T-helper 1 cell treated with Interleukin-12 subunit alpha and Interleukin-12 subunit beta and Interleukin-4 antibody, amounts not matched to agents 30 ng/mL and 1 ng/mL, for 36 hours (primary cell): ENCODE data around the gene LHX3. TPM values are rescaled to one million over a fixed set of nuclear protein-coding genes. Genes with fewer than 3 reads are reported as not detected.

Experiments used
- intact Hi-C: fragments of 100-400 bp; cut with micrococcal nuclease; formaldehyde crosslinking; loops from one replicate; pipeline ENCODE4 v1.15.1; 2024
- total RNA-seq: library from RNA; stranded (reverse); gene quantifications from 2 replicates; pipeline ENCODE4 v1.2.3, GENCODE V29; 2022

Gene LHX3
- not detected in 2 replicates for total RNA-seq

DNA sequence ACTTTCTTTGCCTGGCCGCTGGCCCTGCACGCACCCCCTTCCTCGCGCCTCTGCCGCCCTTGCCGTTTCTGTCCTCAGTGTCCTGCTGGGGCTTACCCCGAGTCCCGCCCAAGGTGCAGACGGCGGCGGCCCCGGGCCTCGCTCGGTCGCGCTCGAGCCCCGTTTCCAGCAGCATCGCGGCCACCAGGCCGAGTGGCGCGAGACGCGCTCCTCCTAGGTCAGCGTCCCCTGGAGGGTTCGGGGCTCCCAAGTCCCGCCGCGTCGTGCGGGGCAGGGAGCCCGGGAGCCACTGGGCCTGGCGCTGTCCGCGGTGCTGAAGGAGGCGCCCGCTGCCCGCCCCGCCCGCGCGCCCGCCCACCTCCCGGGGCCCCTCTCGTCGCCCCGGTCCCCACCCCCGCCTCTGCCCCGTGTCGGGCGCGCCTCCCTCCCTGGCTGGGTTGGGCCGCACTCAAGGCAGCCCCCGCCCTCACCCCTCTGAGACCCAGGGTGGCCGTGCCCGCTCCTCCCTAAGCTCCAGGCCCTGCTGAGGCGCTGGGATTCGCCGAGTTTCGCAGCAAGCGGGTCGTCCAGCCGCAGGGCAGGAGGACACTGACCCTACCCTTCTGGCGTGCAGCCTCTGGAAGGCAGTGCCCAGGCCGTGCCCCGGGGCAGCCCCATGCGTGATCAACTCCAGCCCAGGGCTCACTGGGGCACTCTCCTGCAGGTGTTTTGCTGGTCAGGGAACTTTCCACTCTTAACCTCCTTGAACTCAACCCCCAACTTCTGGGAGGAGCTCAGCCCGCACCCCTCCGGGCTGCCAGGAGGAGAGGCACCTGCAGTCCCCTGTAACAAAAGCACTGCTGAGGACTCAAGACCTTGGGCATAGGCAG, at the start of gene LHX3:
TSS of gene LHX3 (minus strand) at position 291 of the 869 bp plus-strand sequence. CDS start at position 175, 116 bp downstream.
- intact Hi-C loops, result no loop called here

- intact Hi-C loops, result no loop called here
Measured at GRCh38 chr9:136253246-136254130, 48.6 kb upstream of the LHX3 start.

DNA sequence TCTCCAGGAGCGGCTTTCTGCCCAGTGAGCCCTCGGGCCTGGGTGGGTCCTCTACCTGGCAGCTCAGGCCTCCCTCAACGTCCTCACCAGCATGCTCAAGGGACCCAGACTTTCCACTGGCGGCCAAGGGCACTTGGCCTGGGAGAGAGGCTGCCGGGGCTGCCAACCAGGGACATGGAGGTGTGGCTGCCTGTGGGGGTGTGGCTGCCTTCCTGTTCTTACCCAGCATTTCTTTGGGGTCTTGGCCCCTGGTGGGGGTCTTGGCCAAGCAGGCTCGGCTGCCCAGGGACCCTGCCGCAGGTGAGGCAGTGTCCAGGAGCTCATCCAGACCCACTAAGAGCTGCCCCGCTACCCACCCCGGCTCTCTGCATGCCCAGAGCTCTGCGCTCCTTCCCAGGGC, 47.9 kb upstream of the LHX3 start:
- intact Hi-C loops, result no loop called here

DNA sequence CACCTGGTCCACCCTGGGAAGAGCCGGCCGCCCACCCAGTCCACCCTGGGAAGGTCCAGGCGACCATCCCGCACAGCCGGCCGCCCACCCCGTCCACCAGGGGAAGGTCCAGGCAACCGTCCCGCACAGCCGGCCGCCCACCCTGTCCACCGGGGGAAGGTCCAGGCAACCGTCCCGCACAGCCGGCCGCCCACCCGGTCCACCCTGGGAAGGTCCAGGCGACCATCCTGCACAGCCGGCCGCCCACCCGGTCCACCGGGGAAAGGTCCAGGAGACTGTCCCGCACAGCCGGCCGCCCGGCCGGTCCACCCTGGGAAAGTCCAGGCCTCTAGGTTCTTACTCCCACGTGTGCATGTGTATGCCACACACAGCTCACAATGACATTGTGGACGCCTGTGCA, 47.4 kb upstream of the LHX3 start:
- intact Hi-C loops, result no loop called here

DNA sequence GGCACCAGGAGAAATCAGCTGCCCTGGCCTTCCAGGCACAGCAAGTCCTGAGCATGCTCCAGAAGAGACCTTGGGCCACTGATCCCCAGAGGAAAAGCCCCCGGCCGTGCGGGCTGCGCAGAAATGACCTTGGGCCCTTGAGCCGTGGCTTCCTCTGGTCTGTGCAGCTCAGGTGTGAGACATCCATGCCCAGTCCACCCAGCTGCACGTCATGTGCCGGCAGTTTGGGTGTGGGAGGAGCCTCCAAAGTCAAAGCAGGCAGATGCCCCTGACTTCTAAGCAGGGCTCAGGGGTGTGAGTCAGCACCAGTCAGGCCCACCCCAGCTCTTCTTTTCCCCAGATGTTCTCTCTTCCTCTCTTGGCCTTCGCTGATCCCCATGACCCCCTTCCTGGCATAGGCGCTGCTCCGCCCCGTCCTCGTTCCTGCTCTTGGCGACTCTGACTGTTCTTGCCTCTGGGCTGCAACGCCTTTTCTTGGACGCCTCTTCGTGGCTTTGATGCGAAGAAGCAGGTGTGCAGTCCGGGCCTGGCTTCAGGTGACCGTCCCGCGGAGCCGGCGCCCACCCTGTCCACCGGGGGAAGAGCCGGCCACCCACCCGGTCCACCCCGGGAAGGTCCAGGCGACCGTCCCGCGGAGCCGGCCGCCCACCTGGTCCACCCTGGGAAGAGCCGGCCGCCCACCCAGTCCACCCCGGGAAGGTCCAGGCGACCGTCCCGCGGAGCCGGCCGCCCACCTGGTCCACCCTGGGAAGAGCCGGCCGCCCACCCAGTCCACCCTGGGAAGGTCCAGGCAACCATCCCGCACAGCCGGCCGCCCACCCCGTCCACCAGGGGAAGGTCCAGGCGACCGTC, 46.6 kb upstream of the LHX3 start:
- intact Hi-C loops, result no loop called here

DNA sequence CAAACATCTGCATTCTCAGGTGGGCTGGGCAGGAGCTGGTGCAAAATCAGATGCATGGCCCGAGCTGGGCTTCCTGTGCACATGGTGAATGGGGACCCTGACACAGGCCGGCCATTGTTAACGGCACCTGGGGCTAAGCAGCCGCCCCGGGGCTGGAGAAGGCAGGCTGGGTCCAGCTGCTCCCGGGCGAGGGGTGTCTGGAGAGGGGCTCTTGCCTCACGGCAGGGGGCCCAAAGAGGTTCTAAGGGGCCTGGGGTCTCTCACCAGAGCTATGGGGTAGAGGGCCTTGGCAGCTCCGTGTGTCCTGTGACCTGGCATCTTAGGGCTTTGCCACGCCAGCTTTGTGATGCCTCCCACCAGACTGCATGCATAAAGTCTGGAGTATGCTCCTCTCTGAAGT, 45.7 kb upstream of the LHX3 start:
- intact Hi-C loops, result no loop called here

GRCh38 chr9:136249877-136250559, 45.1 kb upstream of the LHX3 start:
- intact Hi-C loops, result loop anchor here (5.0 to 10.0 kb wide), 3 partner anchors 32 to 343 kb away; partner anchors contain the start of genes CAMSAP1 and UBAC1

GRCh38 chr9:136248951-136249876, 44.3 kb upstream of the LHX3 start:
- intact Hi-C loops, result loop anchor here (5.0 to 10.0 kb wide), 3 partner anchors 33 to 342 kb away; partner anchors contain the start of genes CAMSAP1 and UBAC1

GRCh38 chr9:136247947-136248637, 43.2 kb upstream of the LHX3 start:
- intact Hi-C loops, result loop anchor here (5.0 to 10.0 kb wide), 3 partner anchors 34 to 341 kb away; partner anchors contain the start of genes CAMSAP1 and UBAC1

DNA sequence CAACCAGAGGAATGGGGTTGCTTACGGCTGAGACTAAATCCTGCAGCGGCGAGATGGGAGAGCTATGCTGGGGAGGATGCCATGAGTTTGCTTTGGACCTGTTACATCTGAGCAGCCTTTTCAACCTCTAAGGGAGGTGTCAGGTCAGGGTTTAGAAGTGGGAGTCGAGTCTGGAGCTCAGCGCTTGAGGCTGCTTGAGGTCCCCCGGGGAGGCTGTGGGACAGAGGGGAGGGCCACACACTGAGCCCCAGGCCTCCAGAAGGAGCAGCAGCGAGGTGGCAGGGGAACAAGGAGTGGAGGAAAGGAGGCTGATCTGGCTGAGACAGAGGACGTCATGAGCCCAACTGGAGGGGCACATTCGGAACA, 42.6 kb upstream of the LHX3 start:
- intact Hi-C loops, result loop anchor here (5.0 to 10.0 kb wide), 3 partner anchors 35 to 340 kb away; partner anchors contain the start of genes CAMSAP1 and UBAC1

- intact Hi-C loops, result loop anchor here (5.0 to 10.0 kb wide), 3 partner anchors 35 to 340 kb away; partner anchors contain the start of genes CAMSAP1 and UBAC1
Measured at GRCh38 chr9:136246849-136247550, 42.1 kb upstream of the LHX3 start.

DNA sequence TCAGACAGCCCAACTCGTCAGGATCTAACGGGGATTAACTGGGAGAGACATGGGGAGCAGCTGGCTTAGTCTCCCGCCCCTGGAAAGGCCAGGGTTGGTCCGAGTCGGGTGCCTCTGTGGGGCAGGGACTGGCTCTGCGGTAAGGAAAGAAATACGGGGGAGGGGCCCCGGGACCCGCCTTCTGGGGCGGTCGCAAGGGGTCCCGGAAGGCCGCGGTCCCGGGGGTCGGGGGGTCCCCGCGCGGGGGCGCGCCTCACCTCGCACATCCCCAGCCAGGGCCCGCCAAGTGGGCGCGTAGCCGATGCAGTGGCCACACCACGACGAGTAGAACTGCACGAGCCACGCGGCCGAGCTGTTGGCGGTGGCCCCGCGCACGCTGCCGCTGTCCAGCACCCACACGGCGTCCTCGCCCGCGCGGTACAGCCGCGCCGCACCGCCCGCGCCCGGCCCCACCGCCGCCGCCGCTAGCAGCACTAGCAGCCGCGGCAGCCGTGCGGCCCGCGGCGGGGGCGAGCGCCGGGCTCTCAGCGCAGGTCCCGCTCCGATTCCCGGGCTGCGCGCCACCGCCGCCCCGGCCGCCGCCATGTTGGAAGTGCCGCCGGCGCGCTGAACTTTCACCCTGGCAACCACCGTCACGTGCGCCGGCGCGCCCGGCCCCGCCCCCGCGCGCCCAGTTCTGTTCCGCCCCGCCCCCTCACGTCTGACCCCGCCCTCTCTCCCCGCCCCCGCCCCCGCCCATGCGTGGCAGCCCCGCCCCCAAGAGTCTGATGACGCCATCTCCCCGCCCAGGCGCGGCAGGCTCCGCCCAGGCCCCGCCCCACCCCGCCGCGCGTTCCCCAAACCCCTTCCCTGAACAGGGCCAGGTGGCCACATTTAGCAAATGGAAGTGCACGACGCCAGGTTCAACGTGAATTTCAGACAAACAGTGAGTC, 40.6 kb upstream of the LHX3 start, which contains the start of gene QSOX2:
TSS of gene QSOX2 (minus strand) at position 594 of the 932 bp plus-strand sequence. CDS start at position 585, 9 bp downstream.
- intact Hi-C loops, result loop anchor here (1.0 to 10.0 kb wide), 8 partner anchors 13 to 1215 kb away; partner anchors contain the start of genes CAMSAP1, DNLZ and UBAC1

DNA sequence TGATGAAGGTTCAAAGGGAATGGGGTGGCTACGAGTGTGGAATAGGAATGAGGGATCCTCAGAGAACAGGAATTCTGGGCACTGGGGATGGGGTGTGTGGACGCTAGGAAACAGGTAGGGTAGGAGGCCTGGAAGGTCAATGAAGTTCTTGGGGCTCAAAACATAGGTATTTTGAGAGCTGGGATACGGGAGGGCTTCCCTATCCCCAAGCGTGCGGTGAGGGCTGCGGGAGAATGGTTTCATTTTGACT, 40.0 kb upstream of the LHX3 start:
- intact Hi-C loops, result loop anchor here (1.0 to 10.0 kb wide), 9 partner anchors 13 to 1216 kb away; partner anchors contain the start of genes CAMSAP1, DNLZ and UBAC1

- intact Hi-C loops, result loop anchor here (2.0 to 10.0 kb wide), 4 partner anchors 18 to 1216 kb away; partner anchors contain the start of gene UBAC1
Measured at GRCh38 chr9:136244122-136244968, 39.4 kb upstream of the LHX3 start.

DNA sequence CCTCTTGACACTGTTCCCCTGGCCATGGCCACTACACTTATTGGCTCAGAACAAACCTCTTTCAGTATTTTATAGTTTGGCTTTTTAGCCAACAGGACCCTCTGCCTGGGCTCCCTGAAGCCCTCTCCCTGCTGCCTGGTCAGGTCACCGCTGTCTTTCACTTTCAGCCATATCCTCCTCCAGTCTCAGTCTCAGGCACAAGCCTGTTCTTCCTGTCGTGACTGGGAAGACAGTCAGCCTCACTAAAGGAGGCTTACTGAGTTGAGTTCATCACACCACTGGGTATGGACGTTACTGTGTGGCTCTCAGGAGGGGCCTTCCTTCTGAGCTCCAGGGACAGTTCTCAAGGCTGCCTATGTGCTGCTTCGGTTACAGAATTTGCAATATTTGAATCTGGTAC, 38.7 kb upstream of the LHX3 start:
- intact Hi-C loops, result loop anchor here (2.0 to 10.0 kb wide), 4 partner anchors 17 to 1217 kb away; partner anchors contain the start of gene UBAC1
